Measurements from ENCODE around the gene PAX7.

PAX7 gene

GRCh38 chr1:18697541-18697940, 66.9 kb downstream of the PAX7 start:
- in situ Hi-C loops (cut with MboI; ENCODE audit: low sequenced_read_pairs): no loop called here

GRCh38 chr1:18700530-18700929, 69.9 kb downstream of the PAX7 start:
- in situ Hi-C loops (cut with MboI; ENCODE audit: low sequenced_read_pairs): no loop called here

DNA sequence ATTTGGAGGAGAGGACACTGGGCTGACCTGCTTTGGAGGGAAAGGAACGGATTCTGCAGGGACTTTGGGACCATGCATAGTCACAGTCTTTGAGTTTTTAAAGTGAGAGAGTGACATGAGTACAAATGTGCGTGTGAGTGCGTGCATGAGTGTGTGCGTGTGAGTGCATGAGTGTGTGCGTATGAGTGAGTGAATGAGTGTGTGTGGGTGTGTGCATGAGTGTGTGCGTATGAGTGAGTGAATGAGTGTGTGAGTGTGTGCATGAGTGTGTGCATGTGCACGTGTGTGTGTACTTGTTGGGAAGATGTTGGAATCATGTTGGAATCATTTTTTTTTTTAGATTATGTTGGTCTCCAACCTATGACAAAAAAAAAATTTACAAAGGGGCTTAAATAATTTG, 70.5 kb downstream of the PAX7 start:
- in situ Hi-C loops (cut with MboI; ENCODE audit: low sequenced_read_pairs): no loop called here

DNA sequence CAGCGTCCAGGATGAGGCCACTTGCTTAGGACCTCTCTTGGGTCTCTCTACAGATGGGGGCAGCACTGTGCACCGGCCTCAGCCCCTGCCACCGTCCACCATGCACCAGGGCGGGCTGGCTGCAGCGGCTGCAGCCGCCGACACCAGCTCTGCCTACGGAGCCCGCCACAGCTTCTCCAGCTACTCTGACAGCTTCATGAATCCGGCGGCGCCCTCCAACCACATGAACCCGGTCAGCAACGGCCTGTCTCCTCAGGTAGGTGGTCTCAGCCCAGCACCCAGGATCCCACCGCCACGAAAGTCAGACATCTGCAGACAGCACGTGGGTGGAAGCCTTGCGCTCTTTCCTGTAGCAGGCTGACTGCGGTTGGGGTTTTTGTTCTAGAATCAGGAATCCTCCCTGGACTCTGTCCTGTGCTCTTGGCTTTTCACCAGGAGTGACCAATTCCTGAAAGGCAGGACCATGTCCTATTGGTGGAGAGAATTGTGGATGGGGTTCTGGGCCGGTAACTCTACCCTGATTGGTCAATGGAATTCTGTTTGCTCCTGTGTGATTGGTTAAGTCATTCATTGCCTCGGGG, 72.5 kb downstream of the PAX7 start:
- in situ Hi-C loops (cut with MboI; ENCODE audit: low sequenced_read_pairs): no loop called here

GRCh38 chr1:18705811-18706210, 75.2 kb downstream of the PAX7 start:
- in situ Hi-C loops (cut with MboI; ENCODE audit: low sequenced_read_pairs): no loop called here

DNA sequence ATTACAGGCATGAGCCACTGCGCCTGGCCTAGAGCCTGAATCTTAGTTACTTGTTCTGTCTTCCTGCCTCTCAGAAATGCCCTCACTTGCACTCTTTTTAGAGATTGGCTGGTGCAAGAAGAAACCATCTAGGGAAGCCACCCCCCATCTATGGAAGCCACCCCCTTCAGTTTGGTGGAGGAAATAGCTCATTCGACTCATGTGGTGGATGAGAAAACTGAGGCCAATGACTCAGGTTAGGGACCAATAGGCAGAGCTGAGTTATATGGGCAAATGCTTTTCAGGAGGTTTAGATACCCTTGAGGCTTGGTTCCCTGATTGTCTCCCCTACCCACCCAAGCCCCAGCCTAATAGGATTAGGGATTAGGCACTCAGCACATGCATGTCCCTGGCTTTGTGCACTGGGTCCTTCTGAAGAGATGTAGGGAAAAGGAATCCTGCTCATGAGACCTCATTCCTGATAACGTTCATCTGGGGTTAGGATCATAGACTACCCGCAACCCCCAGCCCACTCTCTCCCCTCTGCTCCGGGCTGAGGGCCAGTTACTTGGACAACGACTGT, 77.1 kb downstream of the PAX7 start:
- in situ Hi-C loops (cut with MboI; ENCODE audit: low sequenced_read_pairs): no loop called here

DNA sequence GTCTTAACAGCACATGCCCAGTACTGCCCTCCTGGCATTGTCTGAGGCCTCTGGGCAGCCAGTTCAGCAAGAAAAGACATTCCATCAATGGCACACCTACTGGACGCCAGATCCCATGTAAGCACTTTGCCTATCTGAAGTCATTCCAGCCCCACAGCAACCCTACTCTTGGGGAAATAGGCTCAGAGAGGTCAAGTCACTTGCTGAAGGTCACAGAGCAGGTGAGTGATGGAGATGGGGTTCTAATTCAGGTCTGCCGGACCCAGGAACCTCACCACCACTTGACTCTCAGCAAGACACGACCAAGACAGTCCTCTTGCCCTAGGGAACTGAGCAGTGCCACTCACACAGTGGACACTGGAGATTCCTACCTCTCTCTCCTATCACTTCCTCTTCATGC, 79.4 kb downstream of the PAX7 start:
- in situ Hi-C loops (cut with MboI; ENCODE audit: low sequenced_read_pairs): no loop called here

DNA sequence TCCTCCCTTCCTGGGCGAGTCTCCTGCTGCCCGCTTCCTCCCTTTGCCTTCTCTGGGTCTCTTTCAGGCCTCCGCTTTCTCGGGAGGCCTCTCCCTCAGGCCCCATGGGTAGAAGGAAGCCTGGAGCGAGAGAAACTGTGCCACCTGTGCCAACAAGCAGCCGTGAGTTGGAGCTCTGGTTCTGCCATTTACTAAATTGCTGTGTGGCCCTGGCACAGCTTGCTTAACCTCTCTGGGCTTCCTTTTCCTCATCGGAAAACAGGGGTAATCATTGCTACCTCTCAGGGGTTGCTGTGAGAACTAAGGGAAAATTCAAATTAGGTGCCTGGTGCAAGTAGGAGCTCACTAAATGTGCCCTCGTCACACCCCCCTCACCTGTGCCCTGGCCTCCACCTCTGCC, 80.4 kb downstream of the PAX7 start:
- in situ Hi-C loops (cut with MboI; ENCODE audit: low sequenced_read_pairs): no loop called here

DNA sequence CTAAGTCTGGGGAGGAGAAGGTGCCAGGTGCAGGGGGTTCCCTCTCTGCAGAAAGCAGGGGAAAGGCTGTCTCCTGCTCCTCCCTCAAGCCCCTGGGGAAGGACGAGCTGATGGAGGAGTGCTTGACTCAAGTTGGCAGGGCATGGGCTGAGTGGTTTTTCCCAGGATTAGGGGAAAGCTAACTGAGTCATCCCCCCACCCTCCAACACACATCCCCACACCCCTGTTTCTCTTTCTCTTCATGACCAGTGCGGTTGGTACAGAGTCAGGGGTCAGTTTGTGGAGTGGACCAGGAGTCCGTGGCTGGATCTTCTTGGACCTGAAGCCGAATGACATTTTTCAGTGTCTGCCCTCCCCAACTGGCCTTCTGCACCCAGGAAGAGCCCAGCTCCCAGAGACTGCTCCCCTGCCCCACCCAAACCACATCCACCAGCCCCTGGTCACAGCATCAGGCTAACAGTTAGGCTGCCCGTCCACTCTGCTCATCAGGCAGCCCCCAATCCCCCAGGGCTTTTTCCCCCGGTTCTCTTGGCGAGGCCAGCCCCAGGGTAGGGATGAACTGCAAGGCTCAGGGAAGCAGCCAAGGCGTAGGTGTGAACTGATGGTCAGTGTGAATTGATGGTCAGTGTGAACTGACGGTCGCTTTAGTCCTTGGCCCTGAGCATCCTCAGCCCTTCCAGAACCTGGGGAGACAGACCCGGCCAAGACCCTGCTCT, 81.0 kb downstream of the PAX7 start:
- in situ Hi-C loops (cut with MboI; ENCODE audit: low sequenced_read_pairs): no loop called here

GRCh38 chr1:18712252-18712600, 81.6 kb downstream of the PAX7 start:
- in situ Hi-C loops (cut with MboI; ENCODE audit: low sequenced_read_pairs): no loop called here

DNA sequence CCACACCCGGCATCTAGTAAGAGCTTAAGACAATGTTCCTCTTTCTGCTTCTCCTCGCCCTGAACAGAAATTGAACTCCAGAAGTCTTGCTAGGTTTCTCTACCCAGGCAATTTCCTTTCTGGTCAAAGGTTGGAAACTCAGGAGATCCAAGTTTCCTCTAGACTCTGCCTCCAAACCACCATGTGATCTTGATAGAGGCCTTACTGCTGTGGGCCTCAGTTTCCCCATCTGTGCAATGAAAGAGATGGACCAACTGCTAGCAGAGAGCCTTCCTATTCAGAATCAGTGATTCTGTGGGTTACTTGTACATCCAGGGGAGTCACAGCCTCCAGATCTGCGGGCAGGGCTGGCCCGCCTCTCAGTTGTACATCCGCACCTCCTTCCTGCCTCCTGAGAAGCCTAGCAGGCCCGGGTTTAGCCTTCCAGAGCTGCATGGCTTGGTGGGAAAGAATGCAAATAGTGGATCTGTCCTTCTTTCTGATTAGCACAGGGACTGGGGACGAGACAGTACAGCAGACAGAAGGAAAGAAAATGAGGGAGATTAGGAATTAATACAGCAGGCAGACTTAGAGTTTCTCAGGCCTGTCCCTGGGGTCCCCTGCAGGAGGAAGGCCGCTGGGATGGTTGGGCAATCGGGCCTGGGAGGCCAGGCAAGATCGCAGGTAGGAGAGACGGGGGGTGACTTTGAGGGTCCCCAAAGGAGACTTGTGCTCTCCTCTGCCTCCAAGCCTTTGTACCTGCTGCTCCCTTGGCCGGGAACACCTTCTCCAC, 83.9 kb downstream of the PAX7 start:
- in situ Hi-C loops (cut with MboI; ENCODE audit: low sequenced_read_pairs): no loop called here

DNA sequence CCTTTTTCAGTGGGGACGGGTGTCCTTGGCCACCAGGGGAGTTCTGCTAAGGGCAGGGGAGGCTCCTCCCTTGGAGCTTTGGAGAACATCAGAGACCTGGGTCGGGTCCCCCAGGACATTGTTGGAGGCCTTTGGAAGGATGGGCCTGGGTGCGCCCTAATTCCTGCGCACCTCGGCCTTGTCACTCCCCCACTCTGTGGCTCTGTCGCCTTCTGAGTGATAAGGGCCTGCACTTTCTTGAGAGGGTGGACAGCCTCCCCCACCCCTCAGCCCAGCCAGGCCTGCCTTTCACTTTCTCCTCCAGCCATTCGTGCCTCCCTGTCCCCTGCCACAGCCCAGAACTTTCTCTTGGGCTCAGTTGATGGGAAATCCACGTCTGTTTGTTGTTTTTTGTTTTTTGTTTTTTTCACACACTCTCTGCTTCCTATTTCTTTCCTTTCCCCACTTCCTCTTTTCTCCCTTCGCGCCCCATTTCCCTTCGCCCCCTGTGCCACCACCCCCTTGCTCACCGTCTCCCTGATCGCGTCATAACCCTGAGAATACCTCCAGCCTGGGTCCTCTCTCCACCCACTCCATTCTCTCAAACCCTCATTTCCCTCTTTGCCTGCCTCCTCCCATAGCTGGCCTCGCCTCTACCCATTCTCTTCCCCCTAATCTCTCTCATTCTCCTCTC, 85.6 kb downstream of the PAX7 start:
- in situ Hi-C loops (cut with MboI; ENCODE audit: low sequenced_read_pairs): no loop called here

DNA sequence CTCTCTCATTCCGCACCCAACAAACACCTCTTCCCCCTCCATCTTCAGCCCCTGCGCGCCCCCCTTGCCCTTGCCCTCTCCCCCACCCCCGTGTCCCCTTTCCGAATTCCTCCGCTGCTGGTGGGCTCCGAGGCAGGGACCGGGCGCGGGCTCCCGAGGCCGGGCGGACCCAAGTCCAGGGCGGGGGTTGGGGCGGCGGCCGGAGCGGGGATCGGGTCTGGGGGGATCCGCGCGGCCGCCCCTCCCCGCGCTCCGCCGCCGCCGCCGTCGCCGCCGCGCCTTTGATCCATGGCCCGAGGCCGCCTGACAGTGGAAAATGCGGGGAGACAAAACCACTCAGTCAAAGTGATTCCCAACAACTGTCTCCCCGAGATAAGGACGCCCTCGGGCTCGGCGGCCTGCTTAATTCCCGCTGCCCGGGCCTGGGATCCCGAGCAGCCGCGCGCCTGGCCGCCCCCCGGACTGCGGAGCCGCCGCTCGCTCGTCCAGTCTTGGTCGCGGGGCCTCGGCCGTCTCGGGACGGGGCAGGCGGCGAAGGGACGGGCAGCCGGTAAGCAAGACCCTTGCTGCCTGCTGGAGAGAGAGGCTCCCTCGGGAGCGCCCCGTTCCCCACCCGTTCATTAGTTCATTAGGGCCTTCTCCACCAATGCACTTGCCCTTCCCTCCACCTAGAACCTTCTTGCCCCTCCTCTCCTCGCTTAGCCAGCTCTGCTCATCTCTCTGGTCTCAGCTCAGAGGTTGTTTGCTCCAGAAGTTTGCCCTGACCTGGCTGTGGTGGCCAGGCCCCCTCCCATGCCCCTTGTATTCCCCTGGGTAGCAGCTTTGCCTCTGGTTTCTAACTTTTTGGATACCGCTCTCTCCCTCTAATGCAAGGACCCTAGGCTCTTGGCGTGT, 86.4 kb downstream of the PAX7 start:
- in situ Hi-C loops (cut with MboI; ENCODE audit: low sequenced_read_pairs): no loop called here

DNA sequence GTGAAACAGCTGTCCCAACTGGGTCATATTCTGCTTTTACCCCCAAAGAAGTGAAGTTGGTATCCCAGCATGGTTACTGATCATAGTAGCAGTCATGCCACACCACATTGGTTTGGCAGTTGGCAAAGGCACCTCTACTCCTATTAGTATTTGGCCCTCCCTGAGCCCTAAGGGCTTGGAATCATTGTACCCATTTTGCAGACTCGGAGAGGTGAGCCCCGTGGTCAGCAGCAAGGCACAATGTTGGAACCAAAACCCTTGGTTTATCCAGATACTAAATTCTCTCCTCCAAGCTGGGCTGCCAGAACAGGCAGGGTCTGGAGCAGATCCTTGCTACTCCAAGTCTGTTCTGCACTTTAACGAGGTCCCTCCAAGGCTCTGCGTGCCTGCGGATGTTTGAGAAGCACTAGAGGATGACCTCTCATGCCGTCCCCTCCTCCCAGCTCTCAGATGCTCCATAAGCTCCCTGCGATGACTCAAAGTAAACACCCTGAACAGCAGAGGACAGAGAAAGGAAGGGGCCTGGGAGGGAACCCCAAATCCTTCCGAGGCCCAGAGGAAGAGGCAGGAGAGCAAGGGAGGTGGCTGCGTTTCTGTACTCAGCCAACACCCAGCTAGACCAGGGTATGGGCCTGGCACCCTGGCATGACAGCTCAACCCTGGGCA, 89.3 kb downstream of the PAX7 start:
- in situ Hi-C loops (cut with MboI; ENCODE audit: low sequenced_read_pairs): no loop called here

GRCh38 chr1:18721041-18721440, 90.4 kb downstream of the PAX7 start:
- in situ Hi-C loops (cut with MboI; ENCODE audit: low sequenced_read_pairs): no loop called here

GRCh38 chr1:18721776-18722175, 91.1 kb downstream of the PAX7 start:
- in situ Hi-C loops (cut with MboI; ENCODE audit: low sequenced_read_pairs): no loop called here

DNA sequence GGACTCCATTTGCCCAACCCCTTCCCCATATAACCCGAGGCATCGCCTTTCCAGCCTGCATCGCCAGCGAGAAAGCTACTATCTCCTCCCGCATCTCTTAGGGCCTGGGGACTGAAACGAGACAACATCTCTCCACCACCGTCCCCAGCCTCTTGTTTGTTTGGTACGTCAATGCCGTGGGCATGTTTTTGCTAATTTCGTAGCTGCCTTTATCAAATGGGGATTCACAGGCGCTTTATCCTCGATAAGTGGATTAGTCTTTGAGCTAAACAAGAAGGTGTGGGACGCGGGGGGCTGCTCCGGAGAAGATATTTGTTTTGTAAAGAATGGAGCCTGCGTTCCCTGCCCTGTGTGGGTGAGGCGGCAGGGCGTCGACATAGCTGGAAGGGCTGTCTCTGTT, 91.6 kb downstream of the PAX7 start:
- in situ Hi-C loops (cut with MboI; ENCODE audit: low sequenced_read_pairs): no loop called here

GRCh38 chr1:18723206-18723605, 92.6 kb downstream of the PAX7 start:
- in situ Hi-C loops (cut with MboI; ENCODE audit: low sequenced_read_pairs): no loop called here

DNA sequence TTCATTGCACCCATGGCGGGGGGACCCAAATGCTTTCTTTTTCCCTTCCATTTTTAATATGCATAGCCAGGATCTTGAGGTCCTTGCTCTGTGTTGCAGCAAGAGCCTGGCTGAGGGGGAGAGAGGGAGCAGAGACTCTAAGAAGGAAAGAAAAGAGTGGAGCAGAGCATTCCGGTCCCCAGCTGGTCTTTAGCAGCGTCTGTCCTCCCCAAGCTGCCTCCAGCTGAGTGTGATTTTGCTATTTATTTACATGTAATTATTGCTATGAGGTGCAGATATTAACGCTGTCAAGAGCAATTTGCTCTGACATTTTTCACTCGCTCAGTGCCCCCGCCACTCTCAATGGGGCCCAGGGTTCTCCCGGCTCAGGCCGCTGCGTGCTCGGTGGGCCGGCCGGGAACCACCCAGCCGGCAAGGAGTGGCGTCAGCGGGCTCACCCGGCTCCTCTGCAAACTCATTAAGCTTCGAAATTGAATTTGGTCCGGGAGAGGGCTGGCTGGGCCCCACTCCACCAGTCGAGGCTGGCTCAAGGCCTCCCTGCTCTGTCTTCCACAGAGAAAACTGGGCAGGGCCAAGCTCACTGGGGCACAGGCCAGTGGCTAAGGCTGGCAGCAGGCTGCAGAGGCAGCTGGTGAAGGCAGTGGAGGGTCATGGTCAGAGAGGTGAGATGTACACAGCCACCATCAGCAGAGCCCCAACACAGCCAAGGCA, 93.2 kb downstream of the PAX7 start:
- in situ Hi-C loops (cut with MboI; ENCODE audit: low sequenced_read_pairs): no loop called here

Measured in HL-60/S4 treated with phorbol 12-myristate 13-acetate at 8.2 ng/mL for 4 days and 3 days (cell line).